Prostate gland (tissue), 2 donors: Measurements from ENCODE around the gene ECM1. TPM values are rescaled to one million over a fixed set of nuclear protein-coding genes. Genes with fewer than 3 reads are reported as not detected.

Experiments used
- DNase-seq: peaks from one replicate; pipeline ENCODE4 v3.0.0-alpha.2; 2019; ENCODE audit warnings: low spot score
- H3K27ac ChIP-seq, 2 donors: fragments of 200-600 bp; sonication (generic); 2 replicates each; pipeline ENCODE4 v1.5.1; 2017 to 2019
- H3K27me3 ChIP-seq: fragments of 200-600 bp; sonication (generic); replicated peaks from 2 replicates; pipeline ENCODE4 v1.5.1; 2019; ENCODE audit not compliant: insufficient read depth
- H3K36me3 ChIP-seq, 2 donors: fragments of 200-600 bp; sonication (generic); 1 replicate in 1 of 2; 2 replicates in 1 of 2; pipeline versions ENCODE4 v1.5.1 to v1.8.1; 2017 to 2019
- H3K4me1 ChIP-seq: fragments of 200-600 bp; sonication (generic); replicated peaks from 2 replicates; pipeline ENCODE4 v1.5.1; 2019
- H3K4me3 ChIP-seq, 2 donors: fragments of 200-600 bp; sonication (generic); 2 replicates each; pipeline ENCODE4 v1.5.1; 2017 to 2019
- H3K9me3 ChIP-seq: fragments of 200-600 bp; sonication (generic); 2 replicates; pipeline ENCODE4 v1.5.1; 2017
- CTCF ChIP-seq, 4 experiments: fragments of 200-600 bp in 2 of 4; fragments of 450-650 bp in 2 of 4; sonication (generic) in 2 of 4; IDR thresholded peaks; 1 replicate in 3 of 4; 2 replicates in 1 of 4; pipeline ENCODE4 v1.5.1; 2016 to 2019; ENCODE audit warnings: antibody characterized with exemption in 4 of 4, mild to moderate bottlenecking in 2 of 4, moderate library complexity in 2 of 4
- POLR2A ChIP-seq: fragments of 450-650 bp; IDR thresholded peaks from one replicate; pipeline ENCODE4 v1.6.1; 2016; ENCODE audit warnings: antibody characterized with exemption, mild to moderate bottlenecking
- POLR2AphosphoS5 ChIP-seq: sonication (generic); formaldehyde crosslinking; IDR thresholded peaks from one replicate; pipeline ENCODE4 v1.6.1; 2017; ENCODE audit warnings: antibody characterized with exemption
- WGBS: methylation state at CpG from one replicate; pipeline ENCODE4 v1.1.5; 2018; 5-methylcytosine and 5-hydroxymethylcytosine counted together
- intact Hi-C: fragments of 100-400 bp; cut with DNase I; formaldehyde crosslinking; loops from one replicate; pipeline ENCODE4 v1.14.2; 2022
- total RNA-seq, 2 donors: library from RNA; depleted of rRNA; stranded (reverse); fragments of >200 nt; gene quantifications; one replicate each; pipeline ENCODE4 v1.1.0, GENCODE V29; 2016

The ECM1 gene
- total RNA-seq, 2 donors from 2014 or later, result 4.7 to 12.3 TPM

DNA sequence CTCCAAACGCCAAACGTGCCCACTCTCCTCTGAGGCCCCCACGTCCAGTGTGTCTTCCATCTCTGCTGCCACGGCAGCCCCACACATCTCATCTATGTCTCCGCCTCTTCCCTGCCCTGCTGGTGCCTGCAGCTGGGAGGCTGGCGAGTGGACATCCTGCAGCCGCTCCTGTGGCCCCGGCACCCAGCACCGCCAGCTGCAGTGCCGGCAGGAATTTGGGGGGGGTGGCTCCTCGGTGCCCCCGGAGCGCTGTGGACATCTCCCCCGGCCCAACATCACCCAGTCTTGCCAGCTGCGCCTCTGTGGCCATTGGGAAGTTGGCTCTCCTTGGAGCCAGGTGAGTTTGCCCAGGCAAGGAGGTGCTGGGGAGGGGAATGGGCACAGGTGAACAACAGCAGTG lies 49.9 kb downstream of the ECM1 start:
- intact Hi-C loops, result loop anchor here (10.0 kb wide), 1 partner anchor 193 kb away; the partner anchor contains the start of gene RPRD2
- Histone ChIP-seq H3K27me3 (no peaks in the 10 kb centered on the region), H3K4me3 (no peak overlapping the region), H3K27ac (no peak overlapping the region), H3K9me3 (no peaks in the 10 kb centered on the region), H3K36me3 (no peaks in the 10 kb centered on the region), H3K4me1 (peaks cover 14% of the 10 kb centered on the region)
- 87% methylated on average over 15 of the region's 15 CpGs for WGBS
- no peak for DNase-seq
- TF ChIP-seq POLR2A, result no peak
- no peak for TF ChIP-seq POLR2AphosphoS5
- TF ChIP-seq CTCF (IDR thresholded peaks at IDR 0.05), result no peak

DNA sequence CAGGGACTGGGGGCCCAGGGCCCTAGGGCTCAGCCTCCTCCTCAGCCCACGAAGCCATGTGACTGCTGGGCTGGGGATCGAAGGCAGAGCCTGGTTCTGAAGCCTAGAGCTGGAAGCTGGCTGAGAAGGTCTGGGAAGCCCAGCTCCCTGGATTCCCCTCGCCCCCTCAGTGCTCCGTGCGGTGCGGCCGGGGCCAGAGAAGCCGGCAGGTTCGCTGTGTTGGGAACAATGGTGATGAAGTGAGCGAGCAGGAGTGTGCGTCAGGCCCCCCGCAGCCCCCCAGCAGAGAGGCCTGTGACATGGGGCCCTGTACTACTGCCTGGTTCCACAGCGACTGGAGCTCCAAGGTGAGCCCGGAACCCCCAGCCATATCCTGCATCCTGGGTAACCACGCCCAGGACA lies 50.4 kb downstream of the ECM1 start:
- Histone ChIP-seq H3K27ac (peak overlapping the region in 1 of 2 donors; percentile 100), H3K36me3 (no peaks in the 10 kb centered on the region), H3K9me3 (no peaks in the 10 kb centered on the region), H3K4me3 (no peak overlapping the region), H3K27me3 (no peaks in the 10 kb centered on the region), H3K4me1 (peaks cover 19% of the 10 kb centered on the region)
- WGBS, result 80% methylated on average over 15 of the region's 15 CpGs
- intact Hi-C loops, result loop anchor here (10.0 kb wide), 1 partner anchor 194 kb away; the partner anchor contains the start of gene RPRD2
- DNase-seq, result no peak
- no peak for TF ChIP-seq CTCF (IDR thresholded peaks at IDR 0.05)
- TF ChIP-seq POLR2A, result no peak
- TF ChIP-seq POLR2AphosphoS5, result no peak

- Histone ChIP-seq H3K4me3 (no peak overlapping the region), H3K36me3 (no peaks in the 10 kb centered on the region), H3K27ac (peak overlapping the region; percentile 100), H3K9me3 (no peaks in the 10 kb centered on the region), H3K27me3 (no peaks in the 10 kb centered on the region), H3K4me1 (peaks cover 21% of the 10 kb centered on the region)
- WGBS, result 69% methylated on average over 28 of the region's 28 CpGs
- intact Hi-C loops, result loop anchor here (10.0 kb wide), 1 partner anchor 194 kb away; the partner anchor contains the start of gene RPRD2
- DNase-seq, result no peak
- TF ChIP-seq POLR2AphosphoS5 (no peak), CTCF (IDR thresholded peaks at IDR 0.05) (no peak), POLR2A (no peak)
Observed at GRCh38 chr1:150558761-150559655, 51.1 kb downstream of the ECM1 start.

DNA sequence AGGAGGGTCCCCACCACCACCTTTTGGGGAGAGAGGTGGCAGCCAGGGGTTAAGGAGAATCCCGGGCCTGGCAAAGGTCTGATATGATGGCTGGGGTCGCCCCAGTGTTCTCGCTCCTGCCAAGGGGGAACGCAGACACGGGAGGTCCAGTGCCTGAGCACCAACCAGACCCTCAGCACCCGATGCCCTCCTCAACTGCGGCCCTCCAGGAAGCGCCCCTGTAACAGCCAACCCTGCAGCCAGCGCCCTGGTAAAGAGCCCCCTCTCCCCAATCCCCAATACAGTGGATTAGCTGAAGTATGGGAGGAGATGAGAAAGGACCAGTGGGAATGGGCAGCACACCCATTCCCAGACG lies 51.7 kb downstream of the ECM1 start:
- H3K9me3 ChIP-seq, result no peaks in the 10 kb centered on the region
- intact Hi-C loops, result loop anchor here (2.0 to 10.0 kb wide), 3 partner anchors 61 to 253 kb away; partner anchors contain the start of gene RPRD2
- H3K36me3 ChIP-seq, result no peaks in the 10 kb centered on the region
- H3K27me3 ChIP-seq, result no peaks in the 10 kb centered on the region
- peaks cover 26% of the 10 kb centered on the region for H3K4me1 ChIP-seq
- TF ChIP-seq POLR2A (no peak), POLR2AphosphoS5 (no peak), CTCF (IDR thresholded peaks at IDR 0.05) (no peak)
- peak overlapping the region; percentile 100 for H3K27ac ChIP-seq
- H3K4me3 ChIP-seq, result no peak overlapping the region
- DNase-seq, result no peak
- 65% methylated on average over 10 of the region's 10 CpGs for WGBS

GRCh38 chr1:150560011-150560438 lies 52.1 kb downstream of the ECM1 start:
- TF ChIP-seq CTCF (IDR thresholded peaks at IDR 0.05), result peak; percentile 84 to 95 (median 90)
- TF ChIP-seq POLR2AphosphoS5, result no peak
- Histone ChIP-seq H3K36me3 (no peaks in the 10 kb centered on the region), H3K4me1 (peaks cover 30% of the 10 kb centered on the region), H3K27me3 (no peaks in the 10 kb centered on the region), H3K9me3 (no peaks in the 10 kb centered on the region), H3K27ac (peak overlapping the region; percentile 100), H3K4me3 (no peak overlapping the region)
- peak; percentile 70 for DNase-seq
- WGBS, result 26% methylated on average over 9 of the region's 9 CpGs
- intact Hi-C loops, result loop anchor here (2.0 to 5.0 kb wide), 2 partner anchors 61 to 252 kb away; no protein-coding TSS in a partner anchor
